Femur (tissue), 1 donor: ENCODE measurements around the gene KIF14.
A peak's percentile ranks its signal among the peaks of the same experiment; 100 is the strongest.

Source experiments
- DNase-seq: peaks from one replicate; pipeline ENCODE4 v3.0.0-alpha.2; 2017

The KIF14 gene

GRCh38 chr1:200620273-200621131, at the start of gene KIF14:
Gene KIF14, minus strand, starts transcription at chr1:200620751. Its CDS starts 2,028 bp downstream, at chr1:200618723.
- peak; percentile 97 for DNase-seq

DNA sequence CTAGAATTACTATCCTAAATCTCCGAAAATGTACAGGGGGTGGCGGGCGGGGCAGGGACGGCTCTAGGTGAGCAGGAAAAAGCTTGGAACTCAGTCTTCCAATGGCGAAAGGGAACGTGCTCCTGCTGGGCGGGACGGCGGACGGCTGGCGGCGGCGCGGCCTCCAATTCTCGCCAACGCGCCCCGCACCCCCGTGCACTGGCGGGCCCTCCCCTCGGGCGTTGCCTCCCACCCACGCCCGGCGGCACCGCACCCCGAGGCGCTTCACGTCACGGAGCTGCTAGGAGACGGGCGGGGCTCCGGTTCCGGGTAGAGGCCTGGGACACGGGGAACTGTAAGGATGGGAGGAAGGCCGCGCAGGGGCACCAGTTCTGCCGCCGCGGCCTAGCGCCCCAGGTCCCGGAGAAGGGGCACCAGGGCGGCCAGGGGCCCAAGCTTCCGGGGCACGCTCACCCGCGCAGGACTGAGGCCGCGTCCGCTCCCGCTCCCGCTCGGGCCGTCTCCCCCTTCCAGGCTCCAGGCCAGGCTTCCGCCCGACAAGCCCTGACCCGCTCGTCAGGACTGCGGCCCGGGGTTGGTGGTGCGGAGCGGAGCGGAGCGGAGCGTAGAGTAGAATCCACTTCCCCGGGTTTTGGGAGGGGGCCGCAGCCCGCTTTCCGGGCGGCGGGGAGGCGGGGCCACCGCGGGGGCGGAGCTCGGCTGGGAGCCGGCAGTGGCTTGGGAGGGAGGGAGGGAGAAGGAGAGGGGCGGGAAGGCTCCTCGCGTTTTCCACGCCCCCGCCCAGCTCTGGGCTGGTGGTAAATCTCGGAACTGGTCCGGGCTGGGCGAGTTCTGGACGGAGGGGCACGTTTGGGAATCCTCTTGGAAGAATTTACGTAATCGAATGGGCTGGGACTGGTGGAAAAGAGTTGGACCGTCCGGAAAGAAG, 49.0 kb upstream of the KIF14 start, which contains the start of gene DDX59:
TSS of gene DDX59 (minus strand) at position 594 of the 928 bp plus-strand sequence. CDS start 3,167 bp downstream, outside the sequence.
- peak; percentile 98 for DNase-seq

DNA sequence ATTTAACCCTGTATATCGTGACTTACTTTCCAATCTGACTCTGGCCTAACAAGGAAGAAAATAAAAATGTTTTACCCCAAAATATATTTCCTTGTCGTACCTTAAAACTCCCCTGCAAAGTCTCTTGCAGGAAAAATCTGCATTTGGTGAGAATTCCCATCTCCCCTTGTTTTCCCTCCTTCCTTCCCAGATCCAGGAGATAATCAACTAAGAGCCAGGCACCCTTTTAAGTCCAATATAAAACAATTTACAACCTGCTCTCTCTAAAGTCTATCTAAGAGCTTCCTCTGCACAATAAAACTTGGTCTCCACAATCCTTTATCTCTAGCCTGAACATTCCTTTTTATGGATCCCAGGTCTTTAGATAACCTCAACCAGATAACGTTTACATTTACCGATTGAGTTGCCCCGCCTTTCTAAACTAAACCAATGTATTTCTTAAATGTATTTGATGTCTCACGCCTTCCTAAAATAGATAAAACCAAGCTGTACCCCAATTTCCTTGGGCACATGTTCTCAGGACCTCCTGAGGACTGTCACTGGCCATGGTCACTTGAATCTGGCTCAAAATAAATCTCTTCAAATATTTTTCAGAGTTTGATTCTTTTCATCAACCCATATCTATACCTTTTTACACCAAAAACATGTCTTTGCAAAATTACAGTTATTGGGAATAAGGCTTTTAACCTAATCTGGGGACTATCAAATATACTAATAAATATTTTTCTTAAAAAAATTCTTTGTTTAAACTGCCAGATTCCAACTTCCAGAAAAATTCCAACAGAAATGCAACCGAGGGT, 48.2 kb upstream of the KIF14 start:
- no peak for DNase-seq

DNA sequence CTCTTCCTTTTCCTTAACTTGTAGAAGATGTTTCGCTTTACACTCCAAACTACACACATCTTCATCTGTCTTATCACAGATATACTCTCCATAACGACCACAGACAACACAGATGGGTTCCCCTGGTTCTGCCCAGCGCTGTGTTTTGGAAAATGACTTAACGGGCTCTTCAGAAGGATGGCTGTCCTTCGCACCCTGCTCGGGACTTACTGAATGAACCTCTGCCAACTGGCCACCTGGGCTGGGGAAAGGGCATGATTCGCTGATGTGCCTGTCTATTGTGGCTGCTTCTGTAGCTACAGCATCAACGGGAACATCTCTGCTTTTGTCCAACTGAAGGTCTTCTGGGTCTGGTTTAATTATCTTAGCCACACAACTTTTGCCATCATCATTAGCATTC, 45.8 kb upstream of the KIF14 start:
- no peak for DNase-seq

DNA sequence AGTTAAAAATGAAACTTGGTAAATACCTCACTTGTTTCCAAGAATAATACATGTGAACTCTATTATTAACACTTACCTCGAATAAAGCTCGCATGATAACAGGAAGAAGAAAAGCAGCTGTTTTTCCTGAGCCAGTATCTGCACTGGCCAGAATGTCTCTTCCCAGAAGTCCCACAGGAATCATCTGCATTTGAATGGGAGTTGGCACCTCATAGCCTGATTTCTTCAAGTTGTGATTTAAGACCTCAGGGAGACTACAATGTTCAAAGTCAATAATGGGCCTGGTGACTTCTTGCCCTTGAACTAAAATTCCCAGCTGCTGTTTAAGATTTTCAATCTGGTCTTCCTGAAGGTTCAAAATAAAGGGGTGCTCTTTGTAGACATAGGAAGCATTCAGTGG, 45.3 kb upstream of the KIF14 start:
- no peak for DNase-seq

DNA sequence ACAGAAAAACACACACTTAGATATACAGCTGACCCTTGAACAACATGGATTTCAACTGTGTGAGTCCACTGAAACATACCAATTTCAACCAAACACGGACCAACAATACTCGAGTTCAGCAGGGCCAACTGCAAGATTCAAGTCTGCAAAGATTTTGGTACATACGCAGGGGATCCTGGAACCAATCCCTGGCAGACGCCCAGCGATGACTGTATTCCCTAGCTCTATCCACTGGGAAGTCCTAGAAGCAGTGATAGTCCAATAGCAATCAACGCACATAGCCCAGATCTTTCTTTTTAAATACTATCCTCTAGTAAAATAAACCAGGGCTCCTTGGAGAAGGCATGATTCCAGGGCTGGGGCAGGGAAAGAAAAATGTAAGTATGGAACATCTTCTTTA, 40.2 kb upstream of the KIF14 start:
- DNase-seq, result no peak

GRCh38 chr1:200659269-200659668, 38.7 kb upstream of the KIF14 start:
- DNase-seq, result no peak

- no peak for DNase-seq
Observed at GRCh38 chr1:200658037-200658818, 37.7 kb upstream of the KIF14 start.

- no peak for DNase-seq
Observed at GRCh38 chr1:200654660-200655059, 34.1 kb upstream of the KIF14 start.

DNA sequence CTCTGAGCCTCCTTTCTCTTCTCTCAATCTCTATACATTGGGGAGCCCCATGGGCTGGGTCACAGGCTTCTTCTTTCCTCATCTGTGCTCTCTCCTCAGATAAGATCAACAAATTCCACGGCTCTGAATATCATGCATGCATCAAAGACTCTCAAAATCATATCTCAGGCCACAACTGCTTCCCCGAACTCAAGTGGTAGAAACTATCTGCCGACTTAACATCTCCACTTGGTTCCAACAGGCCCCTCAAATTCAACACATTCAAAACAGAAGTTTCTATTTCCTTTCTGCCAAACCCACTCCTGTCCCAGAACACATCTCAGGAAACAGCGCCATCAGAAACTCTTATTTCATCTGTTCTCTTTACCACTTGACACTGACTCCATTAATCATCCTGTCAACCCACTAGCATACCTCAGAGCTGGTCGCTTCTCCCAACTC, 32.5 kb upstream of the KIF14 start:
- no peak for DNase-seq

- no peak for DNase-seq
Observed at GRCh38 chr1:200652378-200652777, 31.8 kb upstream of the KIF14 start.

- DNase-seq, result no peak
Observed at GRCh38 chr1:200646515-200646914, 26.0 kb upstream of the KIF14 start.

DNA sequence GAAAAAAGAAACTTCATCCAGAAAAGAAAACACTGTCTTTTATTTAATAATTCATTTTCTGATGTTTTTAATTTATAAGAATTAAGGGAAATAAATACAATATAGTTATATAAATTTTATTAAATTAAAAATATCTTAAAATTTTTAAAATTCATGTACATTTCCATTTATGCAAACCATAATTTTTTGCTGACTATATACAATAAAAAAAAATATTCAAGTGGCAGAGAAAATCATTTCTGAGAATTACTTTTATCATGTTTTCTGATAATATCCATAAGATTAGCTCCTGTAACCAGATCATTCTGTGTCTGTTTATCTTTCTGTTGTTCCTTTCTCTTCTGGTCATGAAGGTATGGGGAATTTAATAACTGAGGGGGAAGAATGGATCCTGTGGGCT, 23.5 kb upstream of the KIF14 start:
- DNase-seq, result no peak

DNA sequence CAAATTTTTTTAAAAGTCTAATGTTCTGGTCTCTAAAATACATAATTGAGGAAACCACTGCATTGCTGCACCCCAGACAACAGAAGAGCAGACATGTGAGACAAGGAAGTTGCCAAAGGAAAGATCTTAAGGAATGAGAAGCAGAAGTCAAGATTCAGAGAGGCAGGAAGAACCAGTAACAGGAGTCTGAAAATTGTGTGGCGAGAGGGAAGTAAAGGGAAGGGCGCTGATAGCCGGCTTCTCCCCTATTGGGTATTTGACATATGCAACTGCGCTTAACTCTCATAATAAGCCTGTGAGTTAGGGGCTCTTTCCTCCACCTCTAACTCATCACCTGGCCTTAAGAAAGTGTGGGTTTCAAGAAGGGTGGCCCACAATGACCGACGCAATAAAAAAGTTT, 21.9 kb upstream of the KIF14 start:
- no peak for DNase-seq

DNA sequence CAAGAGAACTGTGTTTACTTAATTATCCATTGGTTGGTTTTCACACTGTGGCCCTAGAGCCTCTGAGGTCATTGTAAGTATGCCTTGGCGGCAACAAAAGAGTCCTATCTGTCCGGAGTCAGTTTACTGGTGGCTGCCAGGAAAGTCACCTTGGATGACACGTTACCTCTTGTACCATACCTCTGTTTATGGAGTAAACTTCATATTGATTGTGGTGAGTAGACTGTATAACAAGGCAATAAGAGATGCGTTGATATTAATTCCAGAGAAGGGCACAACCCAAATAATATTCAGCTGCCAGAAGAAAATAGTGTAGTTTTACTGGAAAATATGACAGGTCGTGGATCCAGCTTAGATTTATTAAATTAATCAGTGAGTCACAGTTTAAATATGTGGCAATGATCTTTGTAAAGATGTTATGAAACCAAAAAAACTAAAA, 20.4 kb upstream of the KIF14 start:
- no peak for DNase-seq

DNA sequence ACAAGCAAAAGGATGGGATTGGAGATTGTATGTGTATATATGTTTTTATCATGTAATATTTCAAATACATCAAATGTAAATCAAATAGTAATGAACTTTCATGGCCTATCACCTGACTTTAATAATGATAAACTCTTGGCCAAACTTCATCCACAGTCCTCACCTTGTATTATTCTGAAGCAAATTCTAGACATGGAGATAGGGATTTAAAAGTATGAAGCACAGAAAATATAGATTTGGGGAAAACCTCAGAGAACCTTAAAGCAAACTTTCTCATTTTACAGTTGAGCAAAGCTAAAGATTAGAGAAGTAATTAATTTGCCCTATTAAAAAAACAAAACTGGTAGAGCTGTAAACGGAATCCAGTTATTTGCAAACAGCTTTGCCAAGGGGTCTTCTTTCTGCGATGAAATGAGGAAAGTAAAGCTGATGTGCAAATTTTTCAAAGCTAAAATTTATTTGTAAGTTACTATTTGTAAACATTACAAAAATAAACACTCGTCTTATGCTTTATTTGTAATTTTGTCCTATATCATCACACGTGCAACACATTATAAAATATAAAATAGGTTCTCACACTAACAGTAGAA, 19.9 kb upstream of the KIF14 start:
- DNase-seq, result no peak

DNA sequence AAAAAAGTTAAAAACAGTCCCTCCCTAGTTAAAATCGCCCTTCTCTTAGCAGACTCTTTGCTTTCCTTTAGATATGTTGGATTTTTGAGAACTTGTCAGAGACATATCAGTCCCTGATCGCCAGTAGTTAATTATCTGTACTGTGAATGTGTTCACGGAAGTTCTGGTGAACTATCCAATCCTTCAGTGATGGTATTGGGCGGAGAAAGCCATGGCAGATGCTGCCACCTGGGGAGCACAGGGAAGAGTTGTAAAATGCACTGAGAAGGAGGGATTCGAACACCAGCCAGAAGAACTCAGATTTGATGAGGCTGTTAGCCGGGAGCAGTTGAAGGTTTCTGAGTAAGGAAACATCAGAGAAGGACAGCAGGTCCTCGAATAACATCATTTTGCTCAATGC, 17.5 kb upstream of the KIF14 start:
- no peak for DNase-seq

GRCh38 chr1:200636681-200637080, 16.1 kb upstream of the KIF14 start:
- no peak for DNase-seq

GRCh38 chr1:200634261-200635122, 13.9 kb upstream of the KIF14 start:
- DNase-seq, result no peak

DNA sequence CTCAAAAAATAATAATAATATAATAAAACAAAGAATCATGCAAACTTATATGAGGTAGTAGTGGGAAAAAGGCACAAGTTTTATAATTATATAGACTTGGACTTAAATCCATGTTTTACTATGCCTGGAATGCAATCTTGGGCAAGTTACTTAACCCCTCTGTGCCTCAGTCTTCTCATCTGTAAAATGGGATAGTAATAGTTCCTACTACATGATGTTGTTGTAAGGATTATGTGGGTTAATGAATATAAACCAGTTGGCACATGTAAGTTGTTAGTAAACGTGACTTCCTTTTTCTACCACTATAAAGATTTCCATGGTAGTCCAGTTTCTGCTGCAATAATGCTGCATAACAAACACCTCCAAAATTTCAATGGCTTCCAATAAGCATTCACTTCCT, 10.8 kb upstream of the KIF14 start:
- no peak for DNase-seq
